Fibroblast of mammary gland (primary cell): ENCODE data around the gene CCDC110.

Source experiments
- DNase-seq: peaks from one replicate; pipeline ENCODE4 v3.0.0-alpha.2; 2010; ENCODE audit warnings: low read depth
- H3K4me3 ChIP-seq: 2 replicates; pipeline ENCODE4 v1.5.1; 2011; ENCODE audit warnings: low read depth, mild to moderate bottlenecking, low read length, moderate library complexity; ENCODE audit not compliant: control insufficient read depth
- TF ChIP-seq, protein P1 (sequence below): conservative IDR thresholded peaks from 2 replicates; pipeline ENCODE4 v1.5.1; 2011; ENCODE audit warnings: low read depth, low read length, inconsistent platforms; ENCODE audit not compliant: control insufficient read depth, insufficient read depth

Gene CCDC110

DNA sequence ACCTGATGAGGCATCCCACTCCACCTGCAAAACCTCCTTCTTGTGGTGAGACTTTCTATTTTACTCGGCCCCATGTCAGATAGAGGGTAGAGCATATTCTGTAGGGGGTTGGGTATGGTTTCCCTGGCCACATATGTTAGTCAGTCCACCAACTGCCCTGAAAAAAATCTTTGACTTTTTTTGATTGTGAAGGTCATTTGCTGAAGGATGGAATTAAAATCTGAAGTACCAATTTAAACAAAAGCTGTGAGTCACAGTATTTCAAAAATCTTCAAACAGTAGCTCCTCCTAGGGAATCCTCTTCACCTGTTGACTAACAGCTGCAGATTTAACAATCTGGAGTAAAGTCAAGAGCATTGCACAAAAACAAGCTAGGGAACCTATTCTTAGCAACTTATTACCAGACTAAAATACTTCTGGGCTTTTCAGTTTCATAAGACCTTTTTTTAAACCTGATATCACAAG lies 8.0 kb upstream of the CCDC110 start:
- DNase-seq, result no peak
- H3K4me3 ChIP-seq, result no peak overlapping the region
- TF ChIP-seq, protein P1, sequence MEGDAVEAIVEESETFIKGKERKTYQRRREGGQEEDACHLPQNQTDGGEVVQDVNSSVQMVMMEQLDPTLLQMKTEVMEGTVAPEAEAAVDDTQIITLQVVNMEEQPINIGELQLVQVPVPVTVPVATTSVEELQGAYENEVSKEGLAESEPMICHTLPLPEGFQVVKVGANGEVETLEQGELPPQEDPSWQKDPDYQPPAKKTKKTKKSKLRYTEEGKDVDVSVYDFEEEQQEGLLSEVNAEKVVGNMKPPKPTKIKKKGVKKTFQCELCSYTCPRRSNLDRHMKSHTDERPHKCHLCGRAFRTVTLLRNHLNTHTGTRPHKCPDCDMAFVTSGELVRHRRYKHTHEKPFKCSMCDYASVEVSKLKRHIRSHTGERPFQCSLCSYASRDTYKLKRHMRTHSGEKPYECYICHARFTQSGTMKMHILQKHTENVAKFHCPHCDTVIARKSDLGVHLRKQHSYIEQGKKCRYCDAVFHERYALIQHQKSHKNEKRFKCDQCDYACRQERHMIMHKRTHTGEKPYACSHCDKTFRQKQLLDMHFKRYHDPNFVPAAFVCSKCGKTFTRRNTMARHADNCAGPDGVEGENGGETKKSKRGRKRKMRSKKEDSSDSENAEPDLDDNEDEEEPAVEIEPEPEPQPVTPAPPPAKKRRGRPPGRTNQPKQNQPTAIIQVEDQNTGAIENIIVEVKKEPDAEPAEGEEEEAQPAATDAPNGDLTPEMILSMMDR, result no peak

DNA sequence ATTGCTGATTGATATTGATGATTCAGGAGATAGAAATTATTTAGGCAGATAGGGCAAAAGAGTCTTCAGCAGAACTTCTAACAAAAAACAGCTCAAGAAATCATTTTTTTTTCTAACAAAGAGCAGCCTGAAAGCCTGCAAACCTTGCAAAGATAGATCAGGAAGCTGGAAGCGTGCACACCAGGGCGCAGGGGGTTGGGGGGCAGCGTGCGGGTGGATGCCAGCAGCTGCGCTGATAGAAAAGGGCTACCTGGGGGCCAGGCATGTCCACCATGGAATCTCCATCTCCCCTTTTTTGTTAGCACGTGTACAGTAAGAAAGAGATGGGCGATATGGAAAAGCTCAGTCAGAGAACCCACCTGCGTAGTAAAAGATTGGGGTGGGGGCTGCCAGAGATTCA lies 1.7 kb upstream of the CCDC110 start:
- DNase-seq, result no peak
- no peak overlapping the region for H3K4me3 ChIP-seq
- TF ChIP-seq, protein P1, result no peak

- H3K4me3 ChIP-seq, result peak overlapping the region; percentile 57
- TF ChIP-seq, protein P1, result no peak
- no peak for DNase-seq
These were observed 590 bp upstream of the CCDC110 start for GRCh38 chr4:185472103-185472542.

DNA sequence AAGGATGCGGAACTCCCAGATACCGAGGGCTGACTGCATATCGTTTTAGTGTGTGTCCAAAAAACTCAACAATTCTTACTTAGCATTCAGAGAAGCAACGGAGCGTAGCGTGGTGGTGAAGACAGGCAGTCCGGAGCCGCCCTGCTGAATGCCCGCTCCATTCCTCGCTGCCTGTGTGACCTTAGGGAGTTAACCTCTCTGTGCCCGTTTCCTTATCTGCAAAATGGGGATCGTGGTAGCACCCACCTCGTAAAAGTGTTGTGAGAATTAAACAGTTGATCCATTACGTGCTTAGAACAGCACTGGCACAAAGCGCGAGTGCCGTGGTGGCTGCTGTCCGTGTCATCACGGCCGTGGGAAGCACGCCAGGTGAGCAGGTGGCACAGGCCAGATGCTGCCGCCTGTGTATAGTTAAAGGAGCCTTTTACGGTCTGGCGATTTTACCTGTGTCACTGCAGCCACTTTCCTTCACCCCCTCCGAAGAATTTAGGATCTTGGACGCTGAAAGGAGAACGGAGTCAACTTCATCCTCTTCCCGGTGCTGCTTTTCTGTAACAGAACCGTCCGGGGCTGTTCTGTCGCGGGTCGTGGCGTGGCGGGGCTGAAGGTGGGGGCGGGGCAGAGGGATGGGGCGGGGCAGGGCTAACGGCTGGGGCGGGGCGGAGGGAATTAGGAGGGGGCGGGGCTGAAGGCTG lies 885 bp downstream of the CCDC110 start:
- peak; percentile 13 for DNase-seq
- peak overlapping the region; percentile 80 for H3K4me3 ChIP-seq
- TF ChIP-seq, protein P1, result no peak

DNA sequence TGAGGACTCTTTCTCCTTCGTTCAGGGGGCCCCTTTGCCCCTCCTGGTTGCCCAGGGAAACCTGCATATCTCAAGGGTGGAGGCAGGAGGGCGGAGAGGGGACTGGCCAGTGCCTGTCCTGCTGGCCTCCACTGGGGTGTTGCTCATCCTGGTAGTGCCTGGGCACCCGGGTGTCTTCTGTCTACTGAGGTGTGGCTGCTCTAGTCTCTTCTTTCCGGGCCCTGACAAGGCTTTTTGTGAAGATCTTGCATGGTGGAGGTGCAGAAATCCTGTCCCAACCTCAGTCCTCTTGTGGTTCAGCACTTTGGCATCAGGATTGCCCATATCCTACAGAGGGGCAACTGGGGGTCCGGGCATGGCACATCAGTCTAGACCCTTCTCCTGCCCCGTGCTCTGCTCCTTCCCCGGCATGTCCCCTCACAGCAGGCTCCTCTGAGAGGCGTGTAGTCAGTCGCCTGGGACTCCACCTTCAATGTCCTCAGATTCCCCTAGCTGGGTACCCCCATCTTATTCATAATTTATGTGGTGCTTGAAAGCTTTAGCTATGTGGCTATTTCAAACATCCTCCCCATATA lies 1.9 kb downstream of the CCDC110 start:
- TF ChIP-seq, protein P1, result no peak
- no peak for DNase-seq
- H3K4me3 ChIP-seq, result no peak overlapping the region

DNA sequence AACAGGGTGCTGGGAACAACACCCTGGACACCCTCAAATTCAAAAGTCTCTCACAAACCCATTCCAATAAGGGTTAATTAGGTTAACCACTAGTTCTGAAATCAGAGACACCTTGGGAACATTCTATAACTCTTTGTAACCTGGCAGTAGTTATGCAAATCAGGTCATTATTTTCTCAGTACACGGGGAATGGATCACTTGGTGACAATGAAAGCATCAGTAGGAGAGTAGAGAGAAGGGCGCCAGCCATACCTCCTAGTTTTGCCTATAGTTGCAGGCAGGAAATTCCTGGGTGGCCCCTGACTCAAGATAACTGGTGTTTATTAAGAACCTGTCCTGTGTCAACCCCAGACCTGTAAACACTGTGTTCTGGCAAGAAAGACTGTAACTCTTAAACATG lies 2.5 kb downstream of the CCDC110 start:
- H3K4me3 ChIP-seq, result no peak overlapping the region
- no peak for DNase-seq
- TF ChIP-seq, protein P1, result no peak

DNA sequence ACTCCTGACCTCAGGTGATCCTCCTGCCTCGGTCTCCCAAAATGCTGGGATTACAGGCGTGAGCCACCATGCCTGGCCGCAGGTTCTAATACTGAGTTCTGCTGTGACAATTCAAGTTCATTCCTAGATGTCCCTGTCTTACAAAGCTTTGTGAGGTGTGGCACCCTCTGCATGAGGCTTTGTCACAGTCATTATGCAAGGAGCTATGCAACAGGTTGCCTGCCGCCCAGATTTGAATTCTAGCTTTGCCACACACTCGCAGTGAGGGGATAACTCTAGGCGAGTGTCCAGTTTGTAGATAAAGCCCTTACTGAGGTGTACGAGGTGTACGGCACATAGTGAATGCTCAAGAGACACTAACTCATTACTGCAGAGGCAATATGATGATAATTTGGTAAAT lies 3.5 kb downstream of the CCDC110 start:
- H3K4me3 ChIP-seq, result no peak overlapping the region
- DNase-seq, result no peak
- TF ChIP-seq, protein P1, result no peak
